NCI-H2227 (cell line): ENCODE data around the gene FHIT.

Source experiments
- DNase-seq: peaks from one replicate; lab custom pipeline; 2025; ENCODE audit not compliant: unreplicated experiment; lab: John Stamatoyannopoulos, UW

The FHIT gene

GRCh38 chr3:60384341-60384740 is 866.9 kb downstream of the FHIT start:
- DNase-seq = no peak

- DNase-seq = no peak
These were observed 867.9 kb downstream of the FHIT start for GRCh38 chr3:60383345-60383744.

GRCh38 chr3:60366486-60366885 is 884.8 kb downstream of the FHIT start:
- no peak for DNase-seq

GRCh38 chr3:60365360-60365759 is 885.9 kb downstream of the FHIT start:
- DNase-seq = no peak

- DNase-seq = no peak
These were observed 886.8 kb downstream of the FHIT start for GRCh38 chr3:60364475-60364874.

- DNase-seq = no peak
These were observed 887.4 kb downstream of the FHIT start for GRCh38 chr3:60363817-60364216.

- peak; percentile 1 for DNase-seq
These were observed 895.4 kb downstream of the FHIT start for GRCh38 chr3:60355825-60356224.

- DNase-seq = no peak
These were observed 899.8 kb downstream of the FHIT start for GRCh38 chr3:60351481-60351880.

- DNase-seq = no peak
These were observed 906.9 kb downstream of the FHIT start for GRCh38 chr3:60344340-60344739.

- no peak for DNase-seq
These were observed 907.4 kb downstream of the FHIT start for GRCh38 chr3:60343831-60344230.

- no peak for DNase-seq
These were observed 911.9 kb downstream of the FHIT start for GRCh38 chr3:60339304-60339703.

- DNase-seq = no peak
These were observed 913.8 kb downstream of the FHIT start for GRCh38 chr3:60337421-60337820.

GRCh38 chr3:60336061-60336460 is 915.2 kb downstream of the FHIT start:
- no peak for DNase-seq

- DNase-seq = no peak
These were observed 917.5 kb downstream of the FHIT start for GRCh38 chr3:60333710-60334109.

- DNase-seq = peak; percentile 7
These were observed 921.1 kb downstream of the FHIT start for GRCh38 chr3:60330107-60330506.

GRCh38 chr3:60325610-60326170 is 925.6 kb downstream of the FHIT start:
- DNase-seq = no peak

GRCh38 chr3:60323651-60324050 is 927.6 kb downstream of the FHIT start:
- DNase-seq = no peak

GRCh38 chr3:60323180-60323579 is 928.1 kb downstream of the FHIT start:
- DNase-seq = no peak

GRCh38 chr3:60322298-60322856 is 928.9 kb downstream of the FHIT start:
- no peak for DNase-seq

- DNase-seq = no peak
These were observed 931.9 kb downstream of the FHIT start for GRCh38 chr3:60319179-60319858.

- DNase-seq = no peak
These were observed 935.0 kb downstream of the FHIT start for GRCh38 chr3:60316121-60316797.

- DNase-seq = no peak
These were observed 937.2 kb downstream of the FHIT start for GRCh38 chr3:60313951-60314461.
